NCI-H187 (cell line): ENCODE data around the gene CDKAL1.
"Not testable (repeated sequence)": the region's sequence is repeated elsewhere in the genome, so short reads cannot be mapped to it uniquely, and the experiment has no call there.

Source experiments
- DNase-seq, 2 experiments: peaks; one replicate each; lab custom pipeline; 2025; lab: John Stamatoyannopoulos, UW

The CDKAL1 gene

GRCh38 chr6:20639161-20639560 is 104.9 kb downstream of the CDKAL1 start:
- DNase-seq = no peak

GRCh38 chr6:20640181-20640580 is 105.9 kb downstream of the CDKAL1 start:
- DNase-seq = no peak

GRCh38 chr6:20642441-20642840 is 108.2 kb downstream of the CDKAL1 start:
- no peak for DNase-seq

- no peak for DNase-seq
Measured at GRCh38 chr6:20644667-20645370, 110.6 kb downstream of the CDKAL1 start.

GRCh38 chr6:20645572-20645971 is 111.3 kb downstream of the CDKAL1 start:
- DNase-seq = not testable (repeated sequence)

GRCh38 chr6:20647585-20647984 is 113.3 kb downstream of the CDKAL1 start:
- no peak for DNase-seq

GRCh38 chr6:20649696-20650470 is 115.6 kb downstream of the CDKAL1 start:
- not testable (repeated sequence) for DNase-seq

GRCh38 chr6:20652299-20653084 is 118.2 kb downstream of the CDKAL1 start:
- no peak for DNase-seq

GRCh38 chr6:20653085-20653479 is 118.8 kb downstream of the CDKAL1 start:
- no peak for DNase-seq

- no peak for DNase-seq
Measured at GRCh38 chr6:20655317-20655716, 121.1 kb downstream of the CDKAL1 start.

GRCh38 chr6:20657274-20657800 is 123.1 kb downstream of the CDKAL1 start:
- DNase-seq = no peak

- no peak for DNase-seq
Measured at GRCh38 chr6:20658053-20658452, 123.8 kb downstream of the CDKAL1 start.

GRCh38 chr6:20658516-20658915 is 124.3 kb downstream of the CDKAL1 start:
- no peak for DNase-seq

- DNase-seq = no peak
Measured at GRCh38 chr6:20660534-20660933, 126.3 kb downstream of the CDKAL1 start.

GRCh38 chr6:20661721-20662120 is 127.5 kb downstream of the CDKAL1 start:
- DNase-seq = no peak

- DNase-seq = no peak
Measured at GRCh38 chr6:20664250-20664649, 130.0 kb downstream of the CDKAL1 start.

GRCh38 chr6:20665290-20665689 is 131.0 kb downstream of the CDKAL1 start:
- no peak for DNase-seq

- DNase-seq = no peak
Measured at GRCh38 chr6:20669571-20670314, 135.5 kb downstream of the CDKAL1 start.

GRCh38 chr6:20670750-20671149 is 136.5 kb downstream of the CDKAL1 start:
- DNase-seq = no peak

- no peak for DNase-seq
Measured at GRCh38 chr6:20672038-20672437, 137.8 kb downstream of the CDKAL1 start.

- DNase-seq = no peak
Measured at GRCh38 chr6:20673458-20673857, 139.2 kb downstream of the CDKAL1 start.

- DNase-seq = no peak
Measured at GRCh38 chr6:20674664-20675063, 140.4 kb downstream of the CDKAL1 start.
